HEK293 (cell line): Measurements from ENCODE around the gene BCCIP.

Experiments
- GLIS1 ChIP-seq: fragments of 450-650 bp; formaldehyde crosslinking; IDR thresholded peaks from 2 replicates; pipeline ENCODE4 v1.5.1; 2016; ENCODE audit warnings: missing biosample characterization, missing genetic modification characterization
- IKZF3 ChIP-seq: fragments of 450-650 bp; IDR thresholded peaks from 2 replicates; pipeline ENCODE4 v1.5.0; 2018; ENCODE audit warnings: missing biosample characterization, mild to moderate bottlenecking, missing genetic modification characterization, moderate library complexity
- INSM2 ChIP-seq: fragments of 450-650 bp; formaldehyde crosslinking; IDR thresholded peaks from 2 replicates; pipeline ENCODE4 v1.5.1; 2016; ENCODE audit warnings: missing biosample characterization, missing genetic modification characterization
- KLF10 ChIP-seq: fragments of 450-650 bp; IDR thresholded peaks from 2 replicates; pipeline ENCODE4 v1.5.1; 2018; ENCODE audit warnings: missing biosample characterization, mild to moderate bottlenecking, missing genetic modification characterization
- PRDM1 ChIP-seq: fragments of 450-650 bp; formaldehyde crosslinking; IDR thresholded peaks from 2 replicates; pipeline ENCODE4; 2016; ENCODE audit warnings: missing biosample characterization, missing genetic modification characterization
- SP2 ChIP-seq: fragments of 450-650 bp; formaldehyde crosslinking; IDR thresholded peaks from 2 replicates; pipeline ENCODE4 v1.5.1; 2016; ENCODE audit warnings: missing biosample characterization, missing genetic modification characterization
- YY1 ChIP-seq: fragments of 450-650 bp; formaldehyde crosslinking; IDR thresholded peaks from 2 replicates; pipeline ENCODE4 v1.5.1; 2018; ENCODE audit warnings: missing biosample characterization, missing genetic modification characterization
- YY2 ChIP-seq: fragments of 450-650 bp; formaldehyde crosslinking; IDR thresholded peaks from 2 replicates; pipeline ENCODE4 v1.5.1; 2016; ENCODE audit warnings: missing biosample characterization, missing genetic modification characterization
- ZBTB1 ChIP-seq: fragments of 450-650 bp; formaldehyde crosslinking; IDR thresholded peaks from 2 replicates; pipeline ENCODE4 v1.5.1; 2016; ENCODE audit warnings: missing biosample characterization, missing genetic modification characterization
- ZFP37 ChIP-seq: fragments of 450-650 bp; formaldehyde crosslinking; IDR thresholded peaks from 2 replicates; pipeline ENCODE4 v1.5.1; 2016; ENCODE audit warnings: missing biosample characterization, missing genetic modification characterization
- ZIC2 ChIP-seq: fragments of 450-650 bp; formaldehyde crosslinking; IDR thresholded peaks from 2 replicates; pipeline ENCODE4 v1.5.1; 2016; ENCODE audit warnings: missing biosample characterization, missing genetic modification characterization
- ZNF10 ChIP-seq: fragments of 450-650 bp; formaldehyde crosslinking; IDR thresholded peaks from 2 replicates; pipeline ENCODE4 v1.5.1; 2017; ENCODE audit warnings: missing biosample characterization, missing genetic modification characterization
- ZNF121 ChIP-seq: fragments of 450-650 bp; formaldehyde crosslinking; IDR thresholded peaks from 2 replicates; pipeline ENCODE4 v1.5.1; 2016; ENCODE audit warnings: missing biosample characterization, missing genetic modification characterization
- ZNF146 ChIP-seq: fragments of 450-650 bp; formaldehyde crosslinking; IDR thresholded peaks from 2 replicates; pipeline ENCODE4 v1.5.1; 2016; ENCODE audit warnings: missing biosample characterization, missing genetic modification characterization
- ZNF184 ChIP-seq: fragments of 450-650 bp; IDR thresholded peaks from 2 replicates; pipeline ENCODE4 v1.5.1; 2018; ENCODE audit warnings: missing biosample characterization, mild to moderate bottlenecking, missing genetic modification characterization
- ZNF335 ChIP-seq: fragments of 450-650 bp; formaldehyde crosslinking; conservative IDR thresholded peaks from 2 replicates; pipeline ENCODE4 v1.5.1; 2016; ENCODE audit warnings: missing biosample characterization, missing genetic modification characterization
- ZNF341 ChIP-seq: fragments of 450-650 bp; formaldehyde crosslinking; IDR thresholded peaks from 2 replicates; pipeline ENCODE4; 2016; ENCODE audit warnings: low read depth, missing biosample characterization, missing genetic modification characterization
- ZNF433 ChIP-seq: fragments of 450-650 bp; formaldehyde crosslinking; IDR thresholded peaks from 2 replicates; pipeline ENCODE4 v1.5.1; 2016; ENCODE audit warnings: missing biosample characterization, missing genetic modification characterization, low read depth
- ZNF555 ChIP-seq: fragments of 450-650 bp; formaldehyde crosslinking; conservative IDR thresholded peaks from 2 replicates; pipeline ENCODE4 v1.5.1; 2017; ENCODE audit warnings: missing biosample characterization, mild to moderate bottlenecking, missing genetic modification characterization, inconsistent platforms
- ZNF610 ChIP-seq: fragments of 450-650 bp; formaldehyde crosslinking; IDR thresholded peaks from 2 replicates; pipeline ENCODE4 v1.5.1; 2016; ENCODE audit warnings: missing biosample characterization, missing genetic modification characterization, borderline replicate concordance
- ZNF677 ChIP-seq: fragments of 450-650 bp; IDR thresholded peaks from 2 replicates; pipeline ENCODE4 v1.5.0; 2018; ENCODE audit warnings: missing biosample characterization, mild to moderate bottlenecking, missing genetic modification characterization, moderate library complexity
- ZSCAN16 ChIP-seq: fragments of 450-650 bp; formaldehyde crosslinking; IDR thresholded peaks from 2 replicates; pipeline ENCODE4 v1.5.1; 2016; ENCODE audit warnings: missing biosample characterization, missing genetic modification characterization
- ZSCAN30 ChIP-seq: fragments of 450-650 bp; IDR thresholded peaks from 2 replicates; pipeline ENCODE4 v1.5.1; 2018; ENCODE audit warnings: missing biosample characterization, mild to moderate bottlenecking, missing genetic modification characterization, moderate library complexity
- TF ChIP-seq, protein P1 (sequence below): fragments of 450-650 bp; formaldehyde crosslinking; IDR thresholded peaks from 2 replicates; pipeline ENCODE4 v1.5.1; 2016; ENCODE audit warnings: missing biosample characterization, missing genetic modification characterization
- TF ChIP-seq, protein P2 (sequence below): fragments of 450-650 bp; formaldehyde crosslinking; IDR thresholded peaks from 2 replicates; pipeline ENCODE4 v1.5.1; 2017; ENCODE audit warnings: missing biosample characterization, missing genetic modification characterization
- TF ChIP-seq, protein P3 (sequence below): fragments of 450-650 bp; formaldehyde crosslinking; conservative IDR thresholded peaks from 2 replicates; pipeline ENCODE4 v1.5.1; 2016; ENCODE audit warnings: low read depth, missing biosample characterization, missing genetic modification characterization
- TF ChIP-seq, protein P4 (sequence below): IDR thresholded peaks from 2 replicates; pipeline ENCODE4 v1.6.1; 2011; ENCODE audit warnings: mild to moderate bottlenecking, low read depth, low read length, borderline replicate concordance

The BCCIP gene

DNA sequence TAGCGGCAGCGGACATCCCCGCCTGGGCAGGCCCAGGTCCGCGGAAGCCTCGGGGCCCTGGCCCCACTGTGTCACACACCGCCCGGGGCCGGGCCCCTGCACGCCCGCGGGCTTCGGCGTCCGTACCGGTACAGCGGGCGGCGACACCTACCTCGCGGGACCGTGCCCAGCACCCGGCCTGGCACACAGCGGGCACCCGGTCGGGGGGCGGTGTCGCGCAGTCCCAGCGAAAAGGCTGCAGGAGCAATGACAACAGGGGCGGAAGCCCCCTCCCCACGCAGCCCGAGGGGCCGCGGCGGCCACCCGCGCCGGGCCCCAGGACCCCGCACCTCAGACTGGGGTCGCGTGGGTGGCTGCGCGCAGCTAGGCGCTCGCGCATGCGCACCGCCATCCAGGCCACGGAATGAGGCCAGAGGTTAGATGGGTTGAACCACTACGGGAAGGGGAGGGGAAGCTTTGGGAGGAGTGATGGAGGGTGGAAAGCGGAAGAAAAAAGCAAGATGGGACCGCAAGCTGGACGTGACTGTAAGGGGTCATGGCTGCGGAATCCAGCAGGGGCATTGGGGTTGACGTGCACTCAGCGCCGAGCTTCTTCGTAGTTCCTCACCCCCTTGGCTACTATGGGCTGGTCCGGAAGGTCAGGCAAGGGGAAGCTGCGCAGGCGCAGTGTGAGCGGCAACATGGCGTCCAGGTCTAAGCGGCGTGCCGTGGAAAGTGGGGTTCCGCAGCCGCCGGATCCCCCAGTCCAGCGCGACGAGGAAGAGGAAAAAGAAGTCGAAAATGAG, at the start of gene BCCIP, which contains the start of gene UROS (continued):
- TF ChIP-seq ZSCAN16 (tag by site-specific recombination): no peak
- TF ChIP-seq, protein P1, sequence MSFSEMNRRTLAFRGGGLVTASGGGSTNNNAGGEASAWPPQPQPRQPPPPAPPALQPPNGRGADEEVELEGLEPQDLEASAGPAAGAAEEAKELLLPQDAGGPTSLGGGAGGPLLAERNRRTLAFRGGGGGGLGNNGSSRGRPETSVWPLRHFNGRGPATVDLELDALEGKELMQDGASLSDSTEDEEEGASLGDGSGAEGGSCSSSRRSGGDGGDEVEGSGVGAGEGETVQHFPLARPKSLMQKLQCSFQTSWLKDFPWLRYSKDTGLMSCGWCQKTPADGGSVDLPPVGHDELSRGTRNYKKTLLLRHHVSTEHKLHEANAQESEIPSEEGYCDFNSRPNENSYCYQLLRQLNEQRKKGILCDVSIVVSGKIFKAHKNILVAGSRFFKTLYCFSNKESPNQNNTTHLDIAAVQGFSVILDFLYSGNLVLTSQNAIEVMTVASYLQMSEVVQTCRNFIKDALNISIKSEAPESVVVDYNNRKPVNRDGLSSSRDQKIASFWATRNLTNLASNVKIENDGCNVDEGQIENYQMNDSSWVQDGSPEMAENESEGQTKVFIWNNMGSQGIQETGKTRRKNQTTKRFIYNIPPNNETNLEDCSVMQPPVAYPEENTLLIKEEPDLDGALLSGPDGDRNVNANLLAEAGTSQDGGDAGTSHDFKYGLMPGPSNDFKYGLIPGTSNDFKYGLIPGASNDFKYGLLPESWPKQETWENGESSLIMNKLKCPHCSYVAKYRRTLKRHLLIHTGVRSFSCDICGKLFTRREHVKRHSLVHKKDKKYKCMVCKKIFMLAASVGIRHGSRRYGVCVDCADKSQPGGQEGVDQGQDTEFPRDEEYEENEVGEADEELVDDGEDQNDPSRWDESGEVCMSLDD: peak; percentile 96
- no peak for TF ChIP-seq GLIS1 (tag by site-specific recombination)
- peak; percentile 83 for TF ChIP-seq YY2 (tag by site-specific recombination)
- TF ChIP-seq ZNF121 (tag by site-specific recombination): no peak
- TF ChIP-seq ZIC2 (tag by site-specific recombination): peak; percentile 88
- TF ChIP-seq SP2: peak; percentile 48
- 0 out of 2 replicates have a peak, but pooled peaks have one; percentile 53 for TF ChIP-seq ZNF610 (tag by site-specific recombination)
- TF ChIP-seq ZNF10: no peak
- TF ChIP-seq ZNF555: no peak
- TF ChIP-seq, protein P2, sequence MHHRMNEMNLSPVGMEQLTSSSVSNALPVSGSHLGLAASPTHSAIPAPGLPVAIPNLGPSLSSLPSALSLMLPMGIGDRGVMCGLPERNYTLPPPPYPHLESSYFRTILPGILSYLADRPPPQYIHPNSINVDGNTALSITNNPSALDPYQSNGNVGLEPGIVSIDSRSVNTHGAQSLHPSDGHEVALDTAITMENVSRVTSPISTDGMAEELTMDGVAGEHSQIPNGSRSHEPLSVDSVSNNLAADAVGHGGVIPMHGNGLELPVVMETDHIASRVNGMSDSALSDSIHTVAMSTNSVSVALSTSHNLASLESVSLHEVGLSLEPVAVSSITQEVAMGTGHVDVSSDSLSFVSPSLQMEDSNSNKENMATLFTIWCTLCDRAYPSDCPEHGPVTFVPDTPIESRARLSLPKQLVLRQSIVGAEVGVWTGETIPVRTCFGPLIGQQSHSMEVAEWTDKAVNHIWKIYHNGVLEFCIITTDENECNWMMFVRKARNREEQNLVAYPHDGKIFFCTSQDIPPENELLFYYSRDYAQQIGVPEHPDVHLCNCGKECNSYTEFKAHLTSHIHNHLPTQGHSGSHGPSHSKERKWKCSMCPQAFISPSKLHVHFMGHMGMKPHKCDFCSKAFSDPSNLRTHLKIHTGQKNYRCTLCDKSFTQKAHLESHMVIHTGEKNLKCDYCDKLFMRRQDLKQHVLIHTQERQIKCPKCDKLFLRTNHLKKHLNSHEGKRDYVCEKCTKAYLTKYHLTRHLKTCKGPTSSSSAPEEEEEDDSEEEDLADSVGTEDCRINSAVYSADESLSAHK (tag by site-specific recombination): 0 out of 2 replicates have a peak, but pooled peaks have one; percentile 45
- TF ChIP-seq ZSCAN30 (tag by site-specific recombination): peak; percentile 80; the same call in 1 of the 2 replicates
- TF ChIP-seq ZNF433 (tag by site-specific recombination): no peak
- TF ChIP-seq ZNF341 (tag by site-specific recombination): no peak
- no peak for TF ChIP-seq ZBTB1
- TF ChIP-seq PRDM1 (tag by site-specific recombination): no peak
- TF ChIP-seq ZNF677 (tag by site-specific recombination): no peak
- TF ChIP-seq IKZF3 (tag by site-specific recombination): 0 out of 2 replicates have a peak, but pooled peaks have one; percentile 8
- 0 out of 2 replicates have a peak, but pooled peaks have one; percentile 4 for TF ChIP-seq ZNF146 (tag by site-specific recombination)
- no peak; the same call in none of the 2 replicates for TF ChIP-seq ZNF335 (tag by site-specific recombination)
- no peak for TF ChIP-seq ZNF184 (tag by site-specific recombination)
- TF ChIP-seq INSM2 (tag by site-specific recombination): peak; percentile 89
- TF ChIP-seq, protein P3, sequence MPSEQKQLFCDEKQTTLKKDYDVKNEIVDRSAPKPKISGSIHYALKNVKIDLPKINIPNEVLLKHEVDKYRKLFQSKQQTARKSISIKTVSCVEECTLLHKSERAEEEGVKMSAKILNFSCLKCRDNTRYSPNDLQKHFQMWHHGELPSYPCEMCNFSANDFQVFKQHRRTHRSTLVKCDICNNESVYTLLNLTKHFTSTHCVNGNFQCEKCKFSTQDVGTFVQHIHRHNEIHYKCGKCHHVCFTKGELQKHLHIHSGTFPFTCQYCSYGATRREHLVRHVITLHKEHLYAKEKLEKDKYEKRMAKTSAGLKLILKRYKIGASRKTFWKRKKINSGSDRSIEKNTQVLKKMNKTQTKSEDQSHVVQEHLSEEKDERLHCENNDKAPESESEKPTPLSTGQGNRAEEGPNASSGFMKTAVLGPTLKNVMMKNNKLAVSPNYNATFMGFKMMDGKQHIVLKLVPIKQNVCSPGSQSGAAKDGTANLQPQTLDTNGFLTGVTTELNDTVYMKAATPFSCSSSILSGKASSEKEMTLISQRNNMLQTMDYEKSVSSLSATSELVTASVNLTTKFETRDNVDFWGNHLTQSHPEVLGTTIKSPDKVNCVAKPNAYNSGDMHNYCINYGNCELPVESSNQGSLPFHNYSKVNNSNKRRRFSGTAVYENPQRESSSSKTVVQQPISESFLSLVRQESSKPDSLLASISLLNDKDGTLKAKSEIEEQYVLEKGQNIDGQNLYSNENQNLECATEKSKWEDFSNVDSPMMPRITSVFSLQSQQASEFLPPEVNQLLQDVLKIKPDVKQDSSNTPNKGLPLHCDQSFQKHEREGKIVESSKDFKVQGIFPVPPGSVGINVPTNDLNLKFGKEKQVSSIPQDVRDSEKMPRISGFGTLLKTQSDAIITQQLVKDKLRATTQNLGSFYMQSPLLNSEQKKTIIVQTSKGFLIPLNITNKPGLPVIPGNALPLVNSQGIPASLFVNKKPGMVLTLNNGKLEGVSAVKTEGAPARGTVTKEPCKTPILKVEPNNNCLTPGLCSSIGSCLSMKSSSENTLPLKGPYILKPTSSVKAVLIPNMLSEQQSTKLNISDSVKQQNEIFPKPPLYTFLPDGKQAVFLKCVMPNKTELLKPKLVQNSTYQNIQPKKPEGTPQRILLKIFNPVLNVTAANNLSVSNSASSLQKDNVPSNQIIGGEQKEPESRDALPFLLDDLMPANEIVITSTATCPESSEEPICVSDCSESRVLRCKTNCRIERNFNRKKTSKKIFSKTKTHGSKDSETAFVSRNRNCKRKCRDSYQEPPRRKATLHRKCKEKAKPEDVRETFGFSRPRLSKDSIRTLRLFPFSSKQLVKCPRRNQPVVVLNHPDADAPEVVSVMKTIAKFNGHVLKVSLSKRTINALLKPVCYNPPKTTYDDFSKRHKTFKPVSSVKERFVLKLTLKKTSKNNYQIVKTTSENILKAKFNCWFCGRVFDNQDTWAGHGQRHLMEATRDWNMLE (tag by site-specific recombination): peak; percentile 54; the same call in 1 of the 2 replicates
- TF ChIP-seq KLF10 (tag by site-specific recombination): 0 out of 2 replicates have a peak, but pooled peaks have one; percentile 12
- peak; percentile 73 for TF ChIP-seq ZFP37 (tag by site-specific recombination)
- peak; percentile 75; the same call in 1 of the 2 replicates for TF ChIP-seq YY1 (tag by site-specific recombination)
- TF ChIP-seq, protein P4, sequence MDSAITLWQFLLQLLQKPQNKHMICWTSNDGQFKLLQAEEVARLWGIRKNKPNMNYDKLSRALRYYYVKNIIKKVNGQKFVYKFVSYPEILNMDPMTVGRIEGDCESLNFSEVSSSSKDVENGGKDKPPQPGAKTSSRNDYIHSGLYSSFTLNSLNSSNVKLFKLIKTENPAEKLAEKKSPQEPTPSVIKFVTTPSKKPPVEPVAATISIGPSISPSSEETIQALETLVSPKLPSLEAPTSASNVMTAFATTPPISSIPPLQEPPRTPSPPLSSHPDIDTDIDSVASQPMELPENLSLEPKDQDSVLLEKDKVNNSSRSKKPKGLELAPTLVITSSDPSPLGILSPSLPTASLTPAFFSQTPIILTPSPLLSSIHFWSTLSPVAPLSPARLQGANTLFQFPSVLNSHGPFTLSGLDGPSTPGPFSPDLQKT: no peak
